WTC11 (cell line): ENCODE data around the gene BLNK. TPM values are rescaled to one million over a fixed set of nuclear protein-coding genes. Genes with fewer than 3 reads are reported as not detected.

Experiments used
- ATAC-seq: fragments of 200-7000 bp; cut with Tn5 transposase; 2 replicates; pipeline ENCODE4 v1.10.0; 2021; ENCODE audit warnings: mild to moderate bottlenecking, moderate library complexity
- CTCF ChIA-PET: fragments of 300-600 bp; sonication (Branson Sonifier 250); formaldehyde crosslinking; loops from one replicate; lab custom pipeline; 2021; ENCODE audit warnings: antibody characterized with exemption; lab: Charles Lee
- POLR2A ChIA-PET: fragments of 350-600 bp; sonication (Branson Sonifier 250); formaldehyde crosslinking; loops from one replicate; lab custom pipeline; 2021; ENCODE audit warnings: antibody characterized with exemption; lab: Charles Lee
- DNase-seq: peaks from one replicate; pipeline ENCODE4 v3.0.0; 2021; ENCODE audit warnings: low spot score
- H3K27ac Mint-ChIP-seq: 2 replicates; pipeline ENCODE4 v1.8.0; 2021; ENCODE audit warnings: mixed read lengths
- H3K27me3 Mint-ChIP-seq: 2 replicates; pipeline ENCODE4 v1.8.0; 2021; ENCODE audit warnings: low read depth, mild to moderate bottlenecking, moderate library complexity, mixed read lengths
- H3K36me3 Mint-ChIP-seq: 2 replicates; pipeline ENCODE4 v1.8.0; 2021; ENCODE audit warnings: mixed read lengths
- H3K4me1 Mint-ChIP-seq: 2 replicates; pipeline ENCODE4 v1.8.0; 2022; ENCODE audit warnings: mixed read lengths
- H3K4me3 Mint-ChIP-seq: 2 replicates; pipeline ENCODE4 v1.8.0; 2021; ENCODE audit warnings: mild to moderate bottlenecking, moderate library complexity, mixed read lengths
- H3K9me3 Mint-ChIP-seq: 2 replicates; pipeline ENCODE4 v1.8.0; 2021; ENCODE audit warnings: mixed read lengths
- NFE2L1 ChIP-seq: sonication (generic); formaldehyde crosslinking; IDR thresholded peaks from 2 replicates; pipeline ENCODE4 v1.8.1; 2023; ENCODE audit warnings: missing genetic modification reagents
- PRRX2 ChIP-seq: fragments of 250-450 bp; sonication (Bioruptor Pico); IDR thresholded peaks from 2 replicates; pipeline ENCODE4 v1.8.0; 2021; ENCODE audit warnings: mild to moderate bottlenecking
- SMAD4 ChIP-seq: sonication (generic); formaldehyde crosslinking; IDR thresholded peaks from 2 replicates; pipeline ENCODE4 v1.8.0; 2022; ENCODE audit warnings: mild to moderate bottlenecking, missing genetic modification reagents
- TCF7 ChIP-seq: sonication (generic); formaldehyde crosslinking; IDR thresholded peaks from 2 replicates; pipeline ENCODE4 v1.8.0; 2022; ENCODE audit warnings: mild to moderate bottlenecking, low read depth, missing genetic modification reagents, moderate library complexity
- ZNF317 ChIP-seq: sonication (generic); formaldehyde crosslinking; IDR thresholded peaks from 2 replicates; pipeline ENCODE4 v1.8.1; 2023; ENCODE audit warnings: low read depth, mild to moderate bottlenecking, moderate library complexity, missing genetic modification reagents, borderline replicate concordance
- total RNA-seq: library from RNA; stranded (reverse); gene quantifications from 3 replicates; pipeline ENCODE4 v1.2.3, GENCODE V29; 2021
- TF ChIP-seq, protein P1 (sequence below): sonication (generic); formaldehyde crosslinking; IDR thresholded peaks from 2 replicates; pipeline ENCODE4 v1.8.1; 2022; ENCODE audit warnings: mild to moderate bottlenecking, missing genetic modification reagents, moderate library complexity, borderline replicate concordance
- TF ChIP-seq, protein P2 (sequence below): sonication (generic); formaldehyde crosslinking; IDR thresholded peaks from 2 replicates; pipeline ENCODE4 v1.8.0; 2022; ENCODE audit warnings: mild to moderate bottlenecking, missing genetic modification reagents
- TF ChIP-seq, protein P3 (sequence below): sonication (generic); formaldehyde crosslinking; IDR thresholded peaks from 2 replicates; pipeline ENCODE4 v1.8.1; 2022; ENCODE audit warnings: missing genetic modification reagents, borderline replicate concordance
- TF ChIP-seq, protein P4 (sequence below): sonication (generic); formaldehyde crosslinking; IDR thresholded peaks from 2 replicates; pipeline ENCODE4 v1.8.0; 2023; ENCODE audit warnings: mild to moderate bottlenecking, missing genetic modification reagents
- TF ChIP-seq, protein P5 (sequence below): fragments of 250-450 bp; sonication (Bioruptor Pico); IDR thresholded peaks from 2 replicates; pipeline ENCODE4 v1.9.0; 2021; ENCODE audit warnings: mild to moderate bottlenecking
- TF ChIP-seq, protein P6 (sequence below): fragments of 200-600 bp; IDR thresholded peaks from 2 replicates; pipeline ENCODE4 v1.8.0; 2022; ENCODE audit warnings: antibody characterized with exemption
- TF ChIP-seq, protein P7 (sequence below): sonication (generic); formaldehyde crosslinking; IDR thresholded peaks from 2 replicates; pipeline ENCODE4 v1.8.1; 2023; ENCODE audit warnings: mild to moderate bottlenecking, missing genetic modification reagents, borderline replicate concordance

The BLNK gene
- total RNA-seq, 1 experiment from 2014 or later, result not detected

DNA sequence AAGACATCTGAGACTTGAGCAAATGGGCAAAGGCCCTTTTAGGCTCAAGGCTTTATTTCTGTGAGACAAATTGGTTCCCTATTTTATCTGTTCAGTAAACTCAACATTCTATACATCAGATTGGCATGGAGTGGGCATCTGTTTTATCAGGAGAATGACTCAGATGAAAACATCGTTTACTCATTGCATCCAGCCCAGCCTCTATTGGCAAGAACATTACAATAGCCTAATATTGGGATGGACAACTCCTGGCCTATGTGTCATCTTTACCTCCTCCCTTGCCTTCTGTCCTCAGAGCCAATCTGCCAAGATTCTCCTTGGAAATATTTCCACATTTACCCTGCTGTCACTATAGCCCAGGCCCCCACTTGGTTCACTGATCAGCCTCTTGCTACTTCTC, 5.5 kb upstream of the BLNK start:
- no peaks in the 10 kb centered on the region for H3K9me3 Mint-ChIP-seq
- TF ChIP-seq, protein P1, sequence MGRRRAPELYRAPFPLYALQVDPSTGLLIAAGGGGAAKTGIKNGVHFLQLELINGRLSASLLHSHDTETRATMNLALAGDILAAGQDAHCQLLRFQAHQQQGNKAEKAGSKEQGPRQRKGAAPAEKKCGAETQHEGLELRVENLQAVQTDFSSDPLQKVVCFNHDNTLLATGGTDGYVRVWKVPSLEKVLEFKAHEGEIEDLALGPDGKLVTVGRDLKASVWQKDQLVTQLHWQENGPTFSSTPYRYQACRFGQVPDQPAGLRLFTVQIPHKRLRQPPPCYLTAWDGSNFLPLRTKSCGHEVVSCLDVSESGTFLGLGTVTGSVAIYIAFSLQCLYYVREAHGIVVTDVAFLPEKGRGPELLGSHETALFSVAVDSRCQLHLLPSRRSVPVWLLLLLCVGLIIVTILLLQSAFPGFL (CRISPR knock-in tag), result no peak
- TF ChIP-seq SMAD4 (CRISPR knock-in tag), result no peak
- no peaks in the 10 kb centered on the region for H3K4me1 Mint-ChIP-seq
- POLR2A ChIA-PET, result interaction anchor here (1.1 kb wide), 1 partner anchor 62 kb away, joined by 3 read pairs; no protein-coding TSS in a partner anchor
- no peak overlapping the region for H3K4me3 Mint-ChIP-seq
- DNase-seq (no peak), ATAC-seq (no peak)
- no peak overlapping the region for H3K27ac Mint-ChIP-seq
- H3K36me3 Mint-ChIP-seq, result no peaks in the 10 kb centered on the region
- H3K27me3 Mint-ChIP-seq, result no peaks in the 10 kb centered on the region; the same call in 1 of the 2 replicates
- CTCF ChIA-PET, result no interaction called here

DNA sequence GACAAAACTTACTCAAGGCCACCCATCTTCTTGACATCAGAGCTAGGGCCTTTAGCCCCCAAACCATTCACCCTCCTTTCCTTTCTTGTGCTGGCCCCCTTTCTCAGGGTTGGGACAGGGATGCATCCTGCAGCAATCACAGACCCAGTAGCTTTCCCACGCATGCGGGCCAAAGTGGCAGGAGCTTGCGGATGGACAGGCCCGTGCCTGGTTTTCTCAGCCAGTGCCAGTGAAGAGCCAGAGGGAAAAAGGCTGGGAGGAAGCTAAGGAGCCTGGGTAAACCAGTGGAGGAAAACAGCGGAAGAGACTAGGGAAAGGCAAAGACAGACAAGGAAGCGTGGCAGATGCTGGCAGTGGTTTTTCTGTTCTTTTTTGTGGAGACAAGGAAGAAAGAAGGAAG, 5.1 kb upstream of the BLNK start:
- ChIA-PET CTCF (no interaction called here), POLR2A (no interaction called here)
- no peaks in the 10 kb centered on the region; the same call in 1 of the 2 replicates for H3K27me3 Mint-ChIP-seq
- H3K9me3 Mint-ChIP-seq, result no peaks in the 10 kb centered on the region
- no peak overlapping the region for H3K27ac Mint-ChIP-seq
- no peak for ATAC-seq
- no peak for DNase-seq
- H3K4me3 Mint-ChIP-seq, result no peak overlapping the region
- no peaks in the 10 kb centered on the region for H3K36me3 Mint-ChIP-seq
- peaks cover under 1% of the 10 kb centered on the region for H3K4me1 Mint-ChIP-seq
- TF ChIP-seq, protein P2, sequence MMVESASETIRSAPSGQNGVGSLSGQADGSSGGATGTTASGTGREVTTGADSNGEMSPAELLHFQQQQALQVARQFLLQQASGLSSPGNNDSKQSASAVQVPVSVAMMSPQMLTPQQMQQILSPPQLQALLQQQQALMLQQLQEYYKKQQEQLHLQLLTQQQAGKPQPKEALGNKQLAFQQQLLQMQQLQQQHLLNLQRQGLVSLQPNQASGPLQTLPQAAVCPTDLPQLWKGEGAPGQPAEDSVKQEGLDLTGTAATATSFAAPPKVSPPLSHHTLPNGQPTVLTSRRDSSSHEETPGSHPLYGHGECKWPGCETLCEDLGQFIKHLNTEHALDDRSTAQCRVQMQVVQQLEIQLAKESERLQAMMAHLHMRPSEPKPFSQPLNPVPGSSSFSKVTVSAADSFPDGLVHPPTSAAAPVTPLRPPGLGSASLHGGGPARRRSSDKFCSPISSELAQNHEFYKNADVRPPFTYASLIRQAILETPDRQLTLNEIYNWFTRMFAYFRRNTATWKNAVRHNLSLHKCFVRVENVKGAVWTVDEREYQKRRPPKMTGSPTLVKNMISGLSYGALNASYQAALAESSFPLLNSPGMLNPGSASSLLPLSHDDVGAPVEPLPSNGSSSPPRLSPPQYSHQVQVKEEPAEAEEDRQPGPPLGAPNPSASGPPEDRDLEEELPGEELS (CRISPR knock-in tag), result no peak
- TF ChIP-seq NFE2L1 (no peak), ZNF317 (CRISPR knock-in tag) (no peak)

DNA sequence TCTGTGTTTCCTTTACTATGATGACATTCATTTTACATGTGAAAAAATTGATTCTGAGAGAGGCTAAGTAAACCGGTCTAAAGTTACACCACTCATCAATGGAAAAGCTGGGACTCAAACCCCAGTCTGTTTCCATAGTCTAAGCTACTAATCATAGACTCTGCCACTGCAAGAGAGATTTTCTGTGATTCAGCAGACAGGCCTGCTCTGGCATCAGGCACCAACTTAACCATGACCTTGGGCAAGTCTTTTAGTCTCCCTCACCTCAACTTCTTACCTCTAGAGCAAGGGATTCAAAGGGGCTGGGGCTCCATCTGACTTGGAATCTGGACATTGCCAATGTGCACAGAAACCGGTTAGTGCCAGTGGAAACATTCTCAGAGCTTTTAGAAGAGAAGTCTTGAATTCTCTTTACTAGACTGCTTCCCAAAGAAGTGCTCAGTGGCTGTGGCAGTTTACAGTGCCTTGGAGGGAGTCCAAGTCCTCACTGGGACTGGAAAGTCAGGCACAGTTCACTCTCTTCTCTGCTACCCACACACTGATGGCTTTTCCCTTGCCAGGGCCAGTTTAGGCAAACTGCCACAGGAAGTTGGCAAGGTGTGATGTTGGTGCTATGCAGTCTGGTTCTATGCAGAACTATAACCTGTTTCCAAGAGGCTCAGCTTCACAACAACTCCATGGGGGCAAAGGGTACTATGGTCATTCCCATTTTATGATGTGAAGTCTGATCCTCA, 4.5 kb upstream of the BLNK start:
- H3K4me3 Mint-ChIP-seq, result no peak overlapping the region
- no peak overlapping the region for H3K27ac Mint-ChIP-seq
- H3K36me3 Mint-ChIP-seq, result no peaks in the 10 kb centered on the region
- CTCF ChIA-PET, result interaction anchor here (1.0 kb wide), 1 partner anchor 46 kb away, joined by 3 read pairs; no protein-coding TSS in a partner anchor
- H3K9me3 Mint-ChIP-seq, result no peaks in the 10 kb centered on the region
- ATAC-seq (no peak), DNase-seq (no peak)
- H3K27me3 Mint-ChIP-seq, result no peaks in the 10 kb centered on the region; the same call in 1 of the 2 replicates
- peaks cover 3% of the 10 kb centered on the region for H3K4me1 Mint-ChIP-seq
- POLR2A ChIA-PET, result no interaction called here
- TF ChIP-seq, protein P3, sequence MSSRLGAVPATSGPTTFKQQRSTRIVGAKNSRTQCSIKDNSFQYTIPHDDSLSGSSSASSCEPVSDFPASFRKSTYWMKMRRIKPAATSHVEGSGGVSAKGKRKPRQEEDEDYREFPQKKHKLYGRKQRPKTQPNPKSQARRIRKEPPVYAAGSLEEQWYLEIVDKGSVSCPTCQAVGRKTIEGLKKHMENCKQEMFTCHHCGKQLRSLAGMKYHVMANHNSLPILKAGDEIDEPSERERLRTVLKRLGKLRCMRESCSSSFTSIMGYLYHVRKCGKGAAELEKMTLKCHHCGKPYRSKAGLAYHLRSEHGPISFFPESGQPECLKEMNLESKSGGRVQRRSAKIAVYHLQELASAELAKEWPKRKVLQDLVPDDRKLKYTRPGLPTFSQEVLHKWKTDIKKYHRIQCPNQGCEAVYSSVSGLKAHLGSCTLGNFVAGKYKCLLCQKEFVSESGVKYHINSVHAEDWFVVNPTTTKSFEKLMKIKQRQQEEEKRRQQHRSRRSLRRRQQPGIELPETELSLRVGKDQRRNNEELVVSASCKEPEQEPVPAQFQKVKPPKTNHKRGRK (CRISPR knock-in tag), result no peak
- TF ChIP-seq, protein P4, sequence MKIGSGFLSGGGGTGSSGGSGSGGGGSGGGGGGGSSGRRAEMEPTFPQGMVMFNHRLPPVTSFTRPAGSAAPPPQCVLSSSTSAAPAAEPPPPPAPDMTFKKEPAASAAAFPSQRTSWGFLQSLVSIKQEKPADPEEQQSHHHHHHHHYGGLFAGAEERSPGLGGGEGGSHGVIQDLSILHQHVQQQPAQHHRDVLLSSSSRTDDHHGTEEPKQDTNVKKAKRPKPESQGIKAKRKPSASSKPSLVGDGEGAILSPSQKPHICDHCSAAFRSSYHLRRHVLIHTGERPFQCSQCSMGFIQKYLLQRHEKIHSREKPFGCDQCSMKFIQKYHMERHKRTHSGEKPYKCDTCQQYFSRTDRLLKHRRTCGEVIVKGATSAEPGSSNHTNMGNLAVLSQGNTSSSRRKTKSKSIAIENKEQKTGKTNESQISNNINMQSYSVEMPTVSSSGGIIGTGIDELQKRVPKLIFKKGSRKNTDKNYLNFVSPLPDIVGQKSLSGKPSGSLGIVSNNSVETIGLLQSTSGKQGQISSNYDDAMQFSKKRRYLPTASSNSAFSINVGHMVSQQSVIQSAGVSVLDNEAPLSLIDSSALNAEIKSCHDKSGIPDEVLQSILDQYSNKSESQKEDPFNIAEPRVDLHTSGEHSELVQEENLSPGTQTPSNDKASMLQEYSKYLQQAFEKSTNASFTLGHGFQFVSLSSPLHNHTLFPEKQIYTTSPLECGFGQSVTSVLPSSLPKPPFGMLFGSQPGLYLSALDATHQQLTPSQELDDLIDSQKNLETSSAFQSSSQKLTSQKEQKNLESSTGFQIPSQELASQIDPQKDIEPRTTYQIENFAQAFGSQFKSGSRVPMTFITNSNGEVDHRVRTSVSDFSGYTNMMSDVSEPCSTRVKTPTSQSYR (CRISPR knock-in tag), result no peak
- no peak for TF ChIP-seq TCF7
- TF ChIP-seq PRRX2, result no peak
- TF ChIP-seq, protein P5, sequence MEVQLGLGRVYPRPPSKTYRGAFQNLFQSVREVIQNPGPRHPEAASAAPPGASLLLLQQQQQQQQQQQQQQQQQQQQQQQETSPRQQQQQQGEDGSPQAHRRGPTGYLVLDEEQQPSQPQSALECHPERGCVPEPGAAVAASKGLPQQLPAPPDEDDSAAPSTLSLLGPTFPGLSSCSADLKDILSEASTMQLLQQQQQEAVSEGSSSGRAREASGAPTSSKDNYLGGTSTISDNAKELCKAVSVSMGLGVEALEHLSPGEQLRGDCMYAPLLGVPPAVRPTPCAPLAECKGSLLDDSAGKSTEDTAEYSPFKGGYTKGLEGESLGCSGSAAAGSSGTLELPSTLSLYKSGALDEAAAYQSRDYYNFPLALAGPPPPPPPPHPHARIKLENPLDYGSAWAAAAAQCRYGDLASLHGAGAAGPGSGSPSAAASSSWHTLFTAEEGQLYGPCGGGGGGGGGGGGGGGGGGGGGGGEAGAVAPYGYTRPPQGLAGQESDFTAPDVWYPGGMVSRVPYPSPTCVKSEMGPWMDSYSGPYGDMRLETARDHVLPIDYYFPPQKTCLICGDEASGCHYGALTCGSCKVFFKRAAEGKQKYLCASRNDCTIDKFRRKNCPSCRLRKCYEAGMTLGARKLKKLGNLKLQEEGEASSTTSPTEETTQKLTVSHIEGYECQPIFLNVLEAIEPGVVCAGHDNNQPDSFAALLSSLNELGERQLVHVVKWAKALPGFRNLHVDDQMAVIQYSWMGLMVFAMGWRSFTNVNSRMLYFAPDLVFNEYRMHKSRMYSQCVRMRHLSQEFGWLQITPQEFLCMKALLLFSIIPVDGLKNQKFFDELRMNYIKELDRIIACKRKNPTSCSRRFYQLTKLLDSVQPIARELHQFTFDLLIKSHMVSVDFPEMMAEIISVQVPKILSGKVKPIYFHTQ (CRISPR knock-in tag), result no peak
- TF ChIP-seq, protein P6, sequence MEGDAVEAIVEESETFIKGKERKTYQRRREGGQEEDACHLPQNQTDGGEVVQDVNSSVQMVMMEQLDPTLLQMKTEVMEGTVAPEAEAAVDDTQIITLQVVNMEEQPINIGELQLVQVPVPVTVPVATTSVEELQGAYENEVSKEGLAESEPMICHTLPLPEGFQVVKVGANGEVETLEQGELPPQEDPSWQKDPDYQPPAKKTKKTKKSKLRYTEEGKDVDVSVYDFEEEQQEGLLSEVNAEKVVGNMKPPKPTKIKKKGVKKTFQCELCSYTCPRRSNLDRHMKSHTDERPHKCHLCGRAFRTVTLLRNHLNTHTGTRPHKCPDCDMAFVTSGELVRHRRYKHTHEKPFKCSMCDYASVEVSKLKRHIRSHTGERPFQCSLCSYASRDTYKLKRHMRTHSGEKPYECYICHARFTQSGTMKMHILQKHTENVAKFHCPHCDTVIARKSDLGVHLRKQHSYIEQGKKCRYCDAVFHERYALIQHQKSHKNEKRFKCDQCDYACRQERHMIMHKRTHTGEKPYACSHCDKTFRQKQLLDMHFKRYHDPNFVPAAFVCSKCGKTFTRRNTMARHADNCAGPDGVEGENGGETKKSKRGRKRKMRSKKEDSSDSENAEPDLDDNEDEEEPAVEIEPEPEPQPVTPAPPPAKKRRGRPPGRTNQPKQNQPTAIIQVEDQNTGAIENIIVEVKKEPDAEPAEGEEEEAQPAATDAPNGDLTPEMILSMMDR, result no peak
- no peak for TF ChIP-seq NFE2L1
- TF ChIP-seq, protein P7, sequence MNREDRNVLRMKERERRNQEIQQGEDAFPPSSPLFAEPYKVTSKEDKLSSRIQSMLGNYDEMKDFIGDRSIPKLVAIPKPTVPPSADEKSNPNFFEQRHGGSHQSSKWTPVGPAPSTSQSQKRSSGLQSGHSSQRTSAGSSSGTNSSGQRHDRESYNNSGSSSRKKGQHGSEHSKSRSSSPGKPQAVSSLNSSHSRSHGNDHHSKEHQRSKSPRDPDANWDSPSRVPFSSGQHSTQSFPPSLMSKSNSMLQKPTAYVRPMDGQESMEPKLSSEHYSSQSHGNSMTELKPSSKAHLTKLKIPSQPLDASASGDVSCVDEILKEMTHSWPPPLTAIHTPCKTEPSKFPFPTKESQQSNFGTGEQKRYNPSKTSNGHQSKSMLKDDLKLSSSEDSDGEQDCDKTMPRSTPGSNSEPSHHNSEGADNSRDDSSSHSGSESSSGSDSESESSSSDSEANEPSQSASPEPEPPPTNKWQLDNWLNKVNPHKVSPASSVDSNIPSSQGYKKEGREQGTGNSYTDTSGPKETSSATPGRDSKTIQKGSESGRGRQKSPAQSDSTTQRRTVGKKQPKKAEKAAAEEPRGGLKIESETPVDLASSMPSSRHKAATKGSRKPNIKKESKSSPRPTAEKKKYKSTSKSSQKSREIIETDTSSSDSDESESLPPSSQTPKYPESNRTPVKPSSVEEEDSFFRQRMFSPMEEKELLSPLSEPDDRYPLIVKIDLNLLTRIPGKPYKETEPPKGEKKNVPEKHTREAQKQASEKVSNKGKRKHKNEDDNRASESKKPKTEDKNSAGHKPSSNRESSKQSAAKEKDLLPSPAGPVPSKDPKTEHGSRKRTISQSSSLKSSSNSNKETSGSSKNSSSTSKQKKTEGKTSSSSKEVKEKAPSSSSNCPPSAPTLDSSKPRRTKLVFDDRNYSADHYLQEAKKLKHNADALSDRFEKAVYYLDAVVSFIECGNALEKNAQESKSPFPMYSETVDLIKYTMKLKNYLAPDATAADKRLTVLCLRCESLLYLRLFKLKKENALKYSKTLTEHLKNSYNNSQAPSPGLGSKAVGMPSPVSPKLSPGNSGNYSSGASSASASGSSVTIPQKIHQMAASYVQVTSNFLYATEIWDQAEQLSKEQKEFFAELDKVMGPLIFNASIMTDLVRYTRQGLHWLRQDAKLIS (CRISPR knock-in tag), result no peak
